Smooth muscle cell (in vitro differentiated cells): ENCODE results near the gene GALT. TPM values are rescaled to one million over a fixed set of nuclear protein-coding genes. Genes with fewer than 3 reads are reported as not detected.

ENCODE experiments used
- DNase-seq: peaks from one replicate; lab custom pipeline; 2025; ENCODE audit not compliant: unreplicated experiment; lab: John Stamatoyannopoulos, UW
- H2AFZ ChIP-seq: fragments of 200-600 bp; sonication (generic); 2 replicates; pipeline ENCODE4 v1.6.0; 2016; ENCODE audit warnings: antibody characterized with exemption, low read depth, mild to moderate bottlenecking
- H3F3A ChIP-seq: fragments of 200-600 bp; sonication (generic); 2 replicates; pipeline ENCODE4 v1.6.0; 2017; ENCODE audit warnings: antibody characterized with exemption, low read depth
- H3K27ac ChIP-seq: fragments of 200-600 bp; sonication (generic); 2 replicates; pipeline ENCODE4 v1.5.1; 2016; ENCODE audit warnings: low read depth, mild to moderate bottlenecking
- H3K27me3 ChIP-seq: fragments of 200-600 bp; sonication (generic); 2 replicates; pipeline ENCODE4 v1.6.1; 2016; ENCODE audit warnings: low read depth, mild to moderate bottlenecking
- H3K36me3 ChIP-seq: fragments of 200-600 bp; sonication (generic); 2 replicates; pipeline ENCODE4 v1.5.1; 2016; ENCODE audit warnings: low read depth
- H3K4me1 ChIP-seq: fragments of 200-600 bp; sonication (generic); 2 replicates; pipeline ENCODE4 v1.5.1; 2016; ENCODE audit warnings: low read depth
- H3K4me2 ChIP-seq: fragments of 200-600 bp; sonication (generic); 2 replicates; pipeline ENCODE4 v1.6.0; 2016; ENCODE audit warnings: mild to moderate bottlenecking
- H3K4me3 ChIP-seq: fragments of 200-600 bp; sonication (generic); 2 replicates; pipeline ENCODE4 v1.5.1; 2016; ENCODE audit warnings: mild to moderate bottlenecking
- H3K79me2 ChIP-seq: fragments of 200-600 bp; sonication (generic); 2 replicates; pipeline ENCODE4 v1.6.0; 2016; ENCODE audit warnings: low read depth, mild to moderate bottlenecking
- H3K9ac ChIP-seq: fragments of 200-600 bp; sonication (generic); 2 replicates; pipeline ENCODE4 v1.6.0; 2016; ENCODE audit warnings: low read depth
- H3K9me3 ChIP-seq: fragments of 200-600 bp; sonication (generic); replicated peaks from 2 replicates; pipeline ENCODE4 v1.5.1; 2016; ENCODE audit warnings: low read depth
- H4K20me1 ChIP-seq: fragments of 200-600 bp; sonication (generic); 2 replicates; pipeline ENCODE4 v1.6.0; 2016; ENCODE audit warnings: low read depth
- WGBS: methylation state at CpG from one replicate; pipeline ENCODE4 v1.1.7; 2016; ENCODE audit warnings: low lambda C conversion rate; 5-methylcytosine and 5-hydroxymethylcytosine counted together
- polyA plus RNA-seq: library from polyadenylated mRNA; unstranded; fragments of >200 nt; fragmentation: Nextera tagmentation; extraction: Ambion mirVana; gene quantifications from 2 replicates; pipeline ENCODE4 v1.2.1, GENCODE V29; 2016
- total RNA-seq: library from RNA; depleted of rRNA; stranded (reverse); fragments of >200 nt; gene quantifications from 2 replicates; pipeline ENCODE4 v1.2.3, GENCODE V29; 2014
- TF ChIP-seq, protein P1 (sequence below): fragments of 200-600 bp; sonication (generic); IDR thresholded peaks from 2 replicates; pipeline ENCODE4 v1.5.1; 2017; ENCODE audit warnings: borderline replicate concordance, mild to moderate bottlenecking, antibody characterized with exemption; ENCODE audit not compliant: insufficient read depth, poor library complexity, severe bottlenecking

The GALT gene
- total and polyA plus RNA-seq, 2 experiments from 2014 or later: 32.9 to 46.4 TPM

DNA sequence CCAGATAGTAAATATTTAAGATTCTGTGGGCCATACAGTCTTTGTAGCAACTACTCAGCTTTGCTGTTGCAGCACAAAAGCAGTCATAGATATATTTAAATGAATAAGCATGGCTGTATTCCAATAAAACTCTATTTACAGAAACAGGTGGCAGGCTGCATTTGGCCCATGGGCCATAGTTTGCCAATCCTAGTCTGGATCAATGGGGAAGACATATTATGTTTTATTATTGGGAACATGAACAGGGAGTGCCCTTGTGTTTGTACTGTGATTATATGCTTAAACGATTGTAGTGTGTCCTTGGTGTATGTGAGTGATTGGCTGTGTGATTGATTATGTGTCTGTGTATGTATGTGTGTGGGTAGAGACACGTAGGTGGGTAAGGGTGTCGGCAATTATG, 28.0 kb downstream of the GALT start:
- Histone ChIP-seq H3K79me2 (no peaks in the 10 kb centered on the region), H3K4me1 (no peaks in the 10 kb centered on the region), H3K4me2 (no peak overlapping the region), H2AFZ (no peak overlapping the region), H3F3A (no peaks in the 10 kb centered on the region), H3K36me3 (no peaks in the 10 kb centered on the region), H3K27ac (no peak overlapping the region), H3K27me3 (no peaks in the 10 kb centered on the region), H3K9me3 (no peaks in the 10 kb centered on the region), H3K4me3 (no peak overlapping the region), H4K20me1 (no peaks in the 10 kb centered on the region), H3K9ac (no peak overlapping the region)
- no peak for DNase-seq
- TF ChIP-seq, protein P1, sequence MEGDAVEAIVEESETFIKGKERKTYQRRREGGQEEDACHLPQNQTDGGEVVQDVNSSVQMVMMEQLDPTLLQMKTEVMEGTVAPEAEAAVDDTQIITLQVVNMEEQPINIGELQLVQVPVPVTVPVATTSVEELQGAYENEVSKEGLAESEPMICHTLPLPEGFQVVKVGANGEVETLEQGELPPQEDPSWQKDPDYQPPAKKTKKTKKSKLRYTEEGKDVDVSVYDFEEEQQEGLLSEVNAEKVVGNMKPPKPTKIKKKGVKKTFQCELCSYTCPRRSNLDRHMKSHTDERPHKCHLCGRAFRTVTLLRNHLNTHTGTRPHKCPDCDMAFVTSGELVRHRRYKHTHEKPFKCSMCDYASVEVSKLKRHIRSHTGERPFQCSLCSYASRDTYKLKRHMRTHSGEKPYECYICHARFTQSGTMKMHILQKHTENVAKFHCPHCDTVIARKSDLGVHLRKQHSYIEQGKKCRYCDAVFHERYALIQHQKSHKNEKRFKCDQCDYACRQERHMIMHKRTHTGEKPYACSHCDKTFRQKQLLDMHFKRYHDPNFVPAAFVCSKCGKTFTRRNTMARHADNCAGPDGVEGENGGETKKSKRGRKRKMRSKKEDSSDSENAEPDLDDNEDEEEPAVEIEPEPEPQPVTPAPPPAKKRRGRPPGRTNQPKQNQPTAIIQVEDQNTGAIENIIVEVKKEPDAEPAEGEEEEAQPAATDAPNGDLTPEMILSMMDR: no peak
- WGBS: 94% methylated on average over 3 of the region's 3 CpGs

DNA sequence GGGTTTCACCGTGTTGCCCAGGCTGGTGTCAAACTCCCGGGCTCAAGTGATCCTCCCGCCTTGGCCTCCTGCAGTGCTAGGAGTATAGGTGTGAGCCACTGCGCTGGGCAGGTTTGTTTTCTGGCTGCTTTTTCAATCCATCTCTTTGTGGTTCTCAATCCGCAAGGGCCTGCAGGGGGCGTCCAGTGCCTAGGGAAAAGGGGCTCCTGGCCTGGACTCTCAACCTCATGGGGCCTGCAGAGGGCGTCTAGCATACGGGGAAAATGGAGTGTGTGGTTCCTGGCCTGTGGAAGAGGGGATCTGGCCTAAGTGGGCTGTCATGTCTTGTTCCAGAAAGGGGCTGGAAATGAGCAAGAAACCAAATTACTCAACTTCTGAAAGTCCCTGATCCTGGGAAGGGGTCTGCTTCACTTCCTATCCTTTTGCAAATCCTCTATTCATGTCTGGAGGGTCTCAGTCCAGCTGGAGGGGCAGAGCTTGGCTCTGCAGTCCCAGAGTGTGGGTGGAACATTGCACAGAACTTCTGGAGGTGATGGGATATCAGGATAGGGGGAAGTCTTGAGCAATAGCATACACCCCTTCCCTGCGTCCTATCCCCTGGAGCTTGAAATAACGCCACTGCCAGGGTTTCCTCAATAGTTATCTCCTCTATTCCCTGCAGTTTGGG, 28.7 kb downstream of the GALT start:
- TF ChIP-seq, protein P1: peak; percentile 54
- H3K9me3 ChIP-seq: no peaks in the 10 kb centered on the region
- no peaks in the 10 kb centered on the region for H4K20me1 ChIP-seq
- H3K27me3 ChIP-seq: no peaks in the 10 kb centered on the region
- no peaks in the 10 kb centered on the region for H3F3A ChIP-seq
- H3K36me3 ChIP-seq: no peaks in the 10 kb centered on the region
- H3K79me2 ChIP-seq: no peaks in the 10 kb centered on the region
- no peak overlapping the region for H3K4me2 ChIP-seq
- H3K27ac ChIP-seq: no peak overlapping the region
- DNase-seq: no peak
- H2AFZ ChIP-seq: no peak overlapping the region
- no peaks in the 10 kb centered on the region for H3K4me1 ChIP-seq
- 31% methylated on average over 10 of the region's 10 CpGs for WGBS
- H3K4me3 ChIP-seq: no peak overlapping the region
- H3K9ac ChIP-seq: no peak overlapping the region

GRCh38 chr9:34675869-34676268, 29.4 kb downstream of the GALT start:
- no peaks in the 10 kb centered on the region for H3F3A ChIP-seq

DNA sequence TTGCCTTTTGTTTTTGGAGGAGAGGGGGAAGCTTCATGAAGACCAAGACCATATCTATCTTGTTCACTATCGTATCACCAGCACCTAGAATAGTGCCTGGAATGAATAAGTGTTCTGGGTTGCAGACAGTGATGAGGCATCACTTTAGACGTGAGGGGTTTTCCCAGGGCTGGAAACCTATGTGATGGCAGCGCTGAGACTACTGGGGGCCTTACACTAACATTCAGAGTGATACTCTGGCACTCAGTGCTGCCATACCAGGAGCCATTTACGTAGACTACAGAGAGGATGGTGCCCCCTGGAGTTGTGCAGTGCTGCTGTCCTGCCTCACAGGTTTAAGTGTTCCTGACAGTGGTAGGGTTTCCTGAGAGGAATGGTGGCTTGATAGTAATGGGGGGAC, 37.7 kb downstream of the GALT start:
- Histone ChIP-seq H3K27ac (no peak overlapping the region), H3K4me2 (no peak overlapping the region), H4K20me1 (no peaks in the 10 kb centered on the region), H3K9ac (no peak overlapping the region), H3K4me1 (no peaks in the 10 kb centered on the region), H3K4me3 (no peak overlapping the region), H3K27me3 (no peaks in the 10 kb centered on the region), H3K79me2 (no peaks in the 10 kb centered on the region), H3F3A (no peaks in the 10 kb centered on the region), H3K9me3 (no peaks in the 10 kb centered on the region), H2AFZ (no peak overlapping the region), H3K36me3 (no peaks in the 10 kb centered on the region)
- WGBS: 96% methylated on average over 4 of the region's 4 CpGs
- TF ChIP-seq, protein P1: no peak
- no peak for DNase-seq

More at GRCh38 chr9:34675869-34676268, 29.4 kb downstream of the GALT start:
- H3K9me3 ChIP-seq: no peaks in the 10 kb centered on the region
- no peak for DNase-seq
- TF ChIP-seq, protein P1: no peak
- H3K4me2 ChIP-seq: no peak overlapping the region
- H3K9ac ChIP-seq: no peak overlapping the region
- no peaks in the 10 kb centered on the region for H4K20me1 ChIP-seq
- H3K27ac ChIP-seq: no peak overlapping the region
- no peaks in the 10 kb centered on the region for H3K27me3 ChIP-seq
- no peaks in the 10 kb centered on the region for H3K36me3 ChIP-seq
- H3K79me2 ChIP-seq: no peaks in the 10 kb centered on the region
- 98% methylated on average over 2 of the region's 2 CpGs for WGBS
- H3K4me1 ChIP-seq: no peaks in the 10 kb centered on the region
- no peak overlapping the region for H3K4me3 ChIP-seq
- H2AFZ ChIP-seq: no peak overlapping the region
